ENCODE measurements around the gene KLHL42.
A peak's percentile ranks its signal among the peaks of the same experiment; 100 is the strongest.
"Not testable (repeated sequence)": the region's sequence is repeated elsewhere in the genome, so short reads cannot be mapped to it uniquely, and the experiment has no call there.

Gene KLHL42

GRCh38 chr12:27779920-27780611 is at the start of gene KLHL42, which contains the start of gene MANSC4:
Gene KLHL42 (plus strand): TSS chr12:27780233. CDS start chr12:27780331, 98 bp downstream.
Gene MANSC4 (minus strand): TSS chr12:27780236. CDS start chr12:27771276, 8,960 bp downstream.
- DNase-seq = peak; percentile 56 to 66

GRCh38 chr12:27732281-27732680 is 47.8 kb upstream of the KLHL42 start:
- no peak for DNase-seq

- DNase-seq = peak; percentile 18 to 33
Measured at GRCh38 chr12:27733052-27733656, 46.9 kb upstream of the KLHL42 start.

- no peak for DNase-seq
Measured at GRCh38 chr12:27733791-27734190, 46.2 kb upstream of the KLHL42 start.

GRCh38 chr12:27734321-27734720 is 45.7 kb upstream of the KLHL42 start:
- not testable (repeated sequence) for DNase-seq

- no peak for DNase-seq
Measured at GRCh38 chr12:27743601-27744000, 36.4 kb upstream of the KLHL42 start.

GRCh38 chr12:27745734-27746133 is 34.3 kb upstream of the KLHL42 start:
- DNase-seq = not testable (repeated sequence)

GRCh38 chr12:27747111-27747820 is 32.8 kb upstream of the KLHL42 start:
- DNase-seq = no peak

GRCh38 chr12:27751386-27752047 is 28.5 kb upstream of the KLHL42 start:
- DNase-seq = no peak

GRCh38 chr12:27754795-27755194 is 25.2 kb upstream of the KLHL42 start:
- DNase-seq = no peak

- DNase-seq = no peak
Measured at GRCh38 chr12:27756670-27757195, 23.3 kb upstream of the KLHL42 start.

- no peak for DNase-seq
Measured at GRCh38 chr12:27762757-27763156, 17.3 kb upstream of the KLHL42 start.

GRCh38 chr12:27766587-27766986 is 13.4 kb upstream of the KLHL42 start:
- no peak for DNase-seq

GRCh38 chr12:27769142-27769673 is 10.8 kb upstream of the KLHL42 start:
- no peak for DNase-seq

GRCh38 chr12:27771481-27772327 is 8.3 kb upstream of the KLHL42 start:
- no peak for DNase-seq

- no peak for DNase-seq
Measured at GRCh38 chr12:27772328-27773049, 7.5 kb upstream of the KLHL42 start.

- no peak for DNase-seq
Measured at GRCh38 chr12:27777141-27777540, 2.9 kb upstream of the KLHL42 start.

GRCh38 chr12:27778206-27778605 is 1.8 kb upstream of the KLHL42 start:
- no peak for DNase-seq

GRCh38 chr12:27779416-27779919 is 565 bp upstream of the KLHL42 start:
- DNase-seq = peak in 1 of 2 donors; percentile 3

- DNase-seq = peak; percentile 7 to 16
Measured at GRCh38 chr12:27780612-27781408, 777 bp downstream of the KLHL42 start.
